HFFc6 (cell line): ENCODE results near the gene MTA1. TPM values are rescaled to one million over a fixed set of nuclear protein-coding genes. Genes with fewer than 3 reads are reported as not detected.

ENCODE experiments used
- DNase-seq: peaks from one replicate; pipeline ENCODE4 v3.0.0-alpha.2; 2018
- H3K27ac Mint-ChIP-seq: 2 replicates; pipeline ENCODE4 v1.8.0; 2020; ENCODE audit warnings: mild to moderate bottlenecking, mixed read lengths
- H3K27me3 Mint-ChIP-seq: 2 replicates; pipeline ENCODE4 v1.8.0; 2021; ENCODE audit warnings: mild to moderate bottlenecking, moderate library complexity, mixed read lengths; ENCODE audit not compliant: insufficient read depth
- H3K36me3 Mint-ChIP-seq: 2 replicates; pipeline ENCODE4 v1.8.0; 2021; ENCODE audit warnings: low read depth, mixed read lengths
- H3K4me1 Mint-ChIP-seq: 2 replicates; pipeline ENCODE4 v1.8.0; 2020; ENCODE audit warnings: low read depth, mixed read lengths
- H3K4me3 Mint-ChIP-seq: 2 replicates; pipeline ENCODE4 v1.8.0; 2020; ENCODE audit warnings: mild to moderate bottlenecking, moderate library complexity, mixed read lengths
- H3K9me3 Mint-ChIP-seq: 2 replicates; pipeline ENCODE4 v1.8.0; 2020; ENCODE audit warnings: mild to moderate bottlenecking, mixed read lengths
- CTCF ChIP-seq: fragments of 200-600 bp; sonication (generic); IDR thresholded peaks from 2 replicates; pipeline ENCODE4 v1.5.0; 2021; ENCODE audit warnings: antibody characterized with exemption, mild to moderate bottlenecking
- total RNA-seq, 6 experiments: library from RNA; stranded (reverse); fragmentation: NEBNext Ultra II Directional; extraction: Animal tissue kit (Norgen Biotek cat#: 25700); gene quantifications; 2 replicates in 1 of 6; 3 replicates in 5 of 6; pipeline ENCODE4 v1.2.3, GENCODE V29; 2021

Gene MTA1
- total RNA-seq, 6 experiments from 2014 or later = 67.5 to 71.3 (median 69.2) TPM

GRCh38 chr14:105478398-105479251 lies 59.0 kb downstream of the MTA1 start:
- Mint-ChIP-seq H3K4me3 (no peak overlapping the region), H3K27me3 (peaks cover 16% of the 10 kb centered on the region), H3K36me3 (no peaks in the 10 kb centered on the region), H3K9me3 (peaks cover 4% of the 10 kb centered on the region; the same call in 1 of the 2 replicates), H3K27ac (no peak overlapping the region), H3K4me1 (peaks cover 18% of the 10 kb centered on the region)
- no peak for DNase-seq
- TF ChIP-seq CTCF = no peak

- Mint-ChIP-seq H3K36me3 (no peaks in the 10 kb centered on the region), H3K27me3 (peaks cover 16% of the 10 kb centered on the region)
Observed at GRCh38 chr14:105479431-105480158, 60.0 kb downstream of the MTA1 start.

GRCh38 chr14:105480199-105480746 lies 60.6 kb downstream of the MTA1 start:
- Mint-ChIP-seq H3K27me3 (peaks cover 16% of the 10 kb centered on the region), H3K9me3 (peaks cover 4% of the 10 kb centered on the region; the same call in 1 of the 2 replicates), H3K27ac (peak overlapping the region; percentile 100), H3K36me3 (no peaks in the 10 kb centered on the region), H3K4me3 (peak overlapping the region; percentile 87; the same call in 1 of the 2 replicates), H3K4me1 (peaks cover 24% of the 10 kb centered on the region)
- DNase-seq = no peak
- no peak for TF ChIP-seq CTCF

More at GRCh38 chr14:105479431-105480158, 60.0 kb downstream of the MTA1 start:
- H3K4me1 Mint-ChIP-seq = peaks cover 22% of the 10 kb centered on the region
- H3K9me3 Mint-ChIP-seq = peaks cover 4% of the 10 kb centered on the region; the same call in 1 of the 2 replicates
- no peak for DNase-seq
- H3K4me3 Mint-ChIP-seq = no peak overlapping the region
- H3K27ac Mint-ChIP-seq = no peak overlapping the region
- no peak for TF ChIP-seq CTCF

- peak overlapping the region; percentile 87 for H3K4me3 Mint-ChIP-seq
- H3K9me3 Mint-ChIP-seq = peaks cover 4% of the 10 kb centered on the region; the same call in 1 of the 2 replicates
- peaks cover 16% of the 10 kb centered on the region for H3K27me3 Mint-ChIP-seq
- DNase-seq = peak; percentile 82
- H3K27ac Mint-ChIP-seq = peak overlapping the region; percentile 100
- peaks cover 24% of the 10 kb centered on the region for H3K4me1 Mint-ChIP-seq
- peak; percentile 100 for TF ChIP-seq CTCF
- H3K36me3 Mint-ChIP-seq = no peaks in the 10 kb centered on the region
Observed at GRCh38 chr14:105480807-105481801, 61.5 kb downstream of the MTA1 start.
